DOHH2 (cell line): ENCODE results near the gene GCSAM.

Source experiments
- H3F3A ChIP-seq: fragments of 200-600 bp; sonication (generic), shearing (Covaris generic); 2 replicates; pipeline ENCODE4 v1.6.0; 2016; ENCODE audit warnings: antibody characterized with exemption, mild to moderate bottlenecking; ENCODE audit not compliant: control insufficient read depth, insufficient read depth
- H3K27ac ChIP-seq: fragments of 200-600 bp; sonication (generic); 2 replicates; pipeline ENCODE4 v1.5.1; 2014; ENCODE audit warnings: low read depth, mild to moderate bottlenecking, low read length, moderate library complexity
- H3K27me3 ChIP-seq: fragments of 200-600 bp; sonication (generic); 2 replicates; pipeline ENCODE4 v1.6.1; 2014; ENCODE audit warnings: mild to moderate bottlenecking, low read length, mixed read lengths; ENCODE audit not compliant: control insufficient read depth
- H3K36me3 ChIP-seq: fragments of 200-600 bp; sonication (generic); 2 replicates; pipeline ENCODE4 v1.6.1; 2014; ENCODE audit warnings: mild to moderate bottlenecking, low read length, moderate library complexity, mixed read lengths; ENCODE audit not compliant: control insufficient read depth
- H3K4me1 ChIP-seq: fragments of 200-600 bp; sonication (generic); 2 replicates; pipeline ENCODE4 v1.6.1; 2014; ENCODE audit warnings: mild to moderate bottlenecking, low read length, mixed read lengths; ENCODE audit not compliant: control insufficient read depth
- H3K4me2 ChIP-seq: fragments of 200-600 bp; sonication (generic); 2 replicates; pipeline ENCODE4 v1.6.0; 2014; ENCODE audit warnings: mild to moderate bottlenecking, low read length, moderate library complexity
- H3K4me3 ChIP-seq: fragments of 200-600 bp; sonication (generic); 2 replicates; pipeline ENCODE4 v1.5.1; 2014; ENCODE audit warnings: mild to moderate bottlenecking, low read length, mixed read lengths
- H3K79me2 ChIP-seq: fragments of 200-600 bp; sonication (generic); 2 replicates; pipeline ENCODE4 v1.6.1; 2014; ENCODE audit warnings: mild to moderate bottlenecking, low read length, mixed read lengths; ENCODE audit not compliant: control insufficient read depth
- H3K9me2 ChIP-seq: fragments of 200-600 bp; sonication (generic); replicated peaks from 2 replicates; pipeline ENCODE4 v1.6.1; 2014; ENCODE audit warnings: mild to moderate bottlenecking, low read length, mixed read lengths; ENCODE audit not compliant: control insufficient read depth
- H3K9me3 ChIP-seq: fragments of 200-600 bp; sonication (generic); 2 replicates; pipeline ENCODE4 v1.6.1; 2014; ENCODE audit warnings: antibody characterized with exemption, low read length, mixed read lengths; ENCODE audit not compliant: control insufficient read depth, insufficient read depth
- H4K20me1 ChIP-seq: fragments of 200-600 bp; sonication (generic); 2 replicates; pipeline ENCODE4 v1.6.0; 2014; ENCODE audit warnings: low read depth, mild to moderate bottlenecking, antibody characterized with exemption, low read length, moderate library complexity; ENCODE audit not compliant: control insufficient read depth, insufficient read depth
- CTCF ChIP-seq: fragments of 200-600 bp; sonication (generic); IDR thresholded peaks from one replicate; pipeline ENCODE4 v1.5.1; 2014; ENCODE audit warnings: antibody characterized with exemption, mild to moderate bottlenecking, low read depth, low read length; ENCODE audit not compliant: poor library complexity, severe bottlenecking
- EZH2phosphoT487 ChIP-seq: fragments of 200-600 bp; sonication (generic); IDR thresholded peaks from 2 replicates; pipeline ENCODE4 v1.6.1; 2017; ENCODE audit warnings: borderline replicate concordance, mild to moderate bottlenecking, antibody characterized with exemption, low read length, moderate library complexity, mixed read lengths

Gene GCSAM

GRCh38 chr3:112101916-112102315, 31.1 kb downstream of the GCSAM start:
- Histone ChIP-seq H3K4me2 (no peak overlapping the region), H3F3A (no peaks in the 10 kb centered on the region), H3K27me3 (no peaks in the 10 kb centered on the region), H3K9me3 (no peaks in the 10 kb centered on the region), H4K20me1 (no peaks in the 10 kb centered on the region), H3K79me2 (no peaks in the 10 kb centered on the region), H3K4me1 (no peaks in the 10 kb centered on the region), H3K9me2 (no peaks in the 10 kb centered on the region), H3K36me3 (0 out of 2 replicates have a peak, but pooled peaks cover 5% of the 10 kb centered on the region), H3K4me3 (no peak overlapping the region), H3K27ac (no peak overlapping the region)
- no peak for TF ChIP-seq EZH2phosphoT487
- no peak for TF ChIP-seq CTCF

GRCh38 chr3:112097378-112097777, 35.7 kb downstream of the GCSAM start:
- peaks cover 4% of the 10 kb centered on the region; the same call in 1 of the 2 replicates for H3F3A ChIP-seq
- TF ChIP-seq EZH2phosphoT487 (no peak), CTCF (no peak)
- H3K9me2 ChIP-seq: no peaks in the 10 kb centered on the region
- H4K20me1 ChIP-seq: no peaks in the 10 kb centered on the region
- peaks cover 17% of the 10 kb centered on the region for H3K36me3 ChIP-seq
- no peak overlapping the region for H3K27ac ChIP-seq
- H3K27me3 ChIP-seq: no peaks in the 10 kb centered on the region
- peaks cover 10% of the 10 kb centered on the region for H3K79me2 ChIP-seq
- H3K9me3 ChIP-seq: no peaks in the 10 kb centered on the region
- no peak overlapping the region for H3K4me3 ChIP-seq
- H3K4me1 ChIP-seq: peaks cover 12% of the 10 kb centered on the region
- no peak overlapping the region for H3K4me2 ChIP-seq

GRCh38 chr3:112096176-112096575, 36.9 kb downstream of the GCSAM start:
- peaks cover 17% of the 10 kb centered on the region for H3K36me3 ChIP-seq
- H3K27ac ChIP-seq: no peak overlapping the region
- TF ChIP-seq CTCF: no peak
- no peaks in the 10 kb centered on the region for H3K9me3 ChIP-seq
- H3K4me1 ChIP-seq: peaks cover 24% of the 10 kb centered on the region
- H3K4me2 ChIP-seq: no peak overlapping the region
- H3K9me2 ChIP-seq: no peaks in the 10 kb centered on the region
- peaks cover 21% of the 10 kb centered on the region for H3K79me2 ChIP-seq
- H3F3A ChIP-seq: peaks cover 4% of the 10 kb centered on the region; the same call in 1 of the 2 replicates
- no peaks in the 10 kb centered on the region for H3K27me3 ChIP-seq
- no peaks in the 10 kb centered on the region for H4K20me1 ChIP-seq
- H3K4me3 ChIP-seq: no peak overlapping the region

- H3K4me2 ChIP-seq: no peak overlapping the region
- no peaks in the 10 kb centered on the region for H3K9me3 ChIP-seq
- peaks cover 29% of the 10 kb centered on the region for H3K4me1 ChIP-seq
- peaks cover 17% of the 10 kb centered on the region for H3K36me3 ChIP-seq
- no peak overlapping the region for H3K27ac ChIP-seq
- no peak for TF ChIP-seq EZH2phosphoT487
- no peak for TF ChIP-seq CTCF
- H3K9me2 ChIP-seq: no peaks in the 10 kb centered on the region
- peaks cover 25% of the 10 kb centered on the region for H3K79me2 ChIP-seq
- no peak overlapping the region for H3K4me3 ChIP-seq
- H3K27me3 ChIP-seq: no peaks in the 10 kb centered on the region
- H4K20me1 ChIP-seq: no peaks in the 10 kb centered on the region
- H3F3A ChIP-seq: peaks cover 4% of the 10 kb centered on the region; the same call in 1 of the 2 replicates
These were observed 37.3 kb downstream of the GCSAM start for GRCh38 chr3:112095731-112096130.
